GM12872 (cell line): Measurements from ENCODE around the gene SYT13.

ENCODE experiments used
- TF ChIP-seq, protein P1 (sequence below): IDR thresholded peaks from 3 replicates; pipeline ENCODE4 v1.5.1; 2011; ENCODE audit warnings: low read depth, mild to moderate bottlenecking, low read length, moderate library complexity; ENCODE audit not compliant: insufficient read depth

Gene SYT13

DNA sequence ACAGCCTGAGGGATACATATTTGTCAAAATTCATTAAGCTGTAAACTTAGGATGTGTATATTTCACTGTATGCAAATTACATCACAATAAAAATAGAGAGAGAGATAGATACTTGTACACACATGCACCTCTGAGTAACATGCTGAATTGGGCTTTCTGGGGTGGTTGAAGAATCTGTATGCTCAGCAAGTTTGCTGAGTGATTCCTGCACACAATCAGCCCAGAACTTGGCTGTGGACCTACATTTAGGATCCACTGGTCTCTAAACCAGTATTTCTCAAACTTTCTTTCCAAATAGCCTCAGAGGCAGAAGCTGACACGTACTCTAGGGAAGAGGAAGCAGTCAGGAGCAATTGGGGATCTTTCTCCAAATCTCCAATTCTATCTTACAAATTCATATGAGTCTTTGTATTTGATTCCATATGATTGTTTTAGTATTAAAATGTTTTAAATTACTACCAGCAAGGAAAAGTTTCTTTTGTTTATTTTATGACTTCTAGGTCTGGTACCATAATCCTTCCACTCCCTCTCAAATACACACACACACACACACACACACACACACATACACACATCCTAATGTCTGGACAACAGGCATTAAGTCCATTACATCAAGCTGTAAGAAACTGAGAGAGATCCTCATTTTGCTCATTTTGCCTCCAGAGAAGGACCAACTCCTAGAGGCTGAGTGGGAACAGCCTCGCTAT, 20.0 kb downstream of the SYT13 start:
- TF ChIP-seq, protein P1, sequence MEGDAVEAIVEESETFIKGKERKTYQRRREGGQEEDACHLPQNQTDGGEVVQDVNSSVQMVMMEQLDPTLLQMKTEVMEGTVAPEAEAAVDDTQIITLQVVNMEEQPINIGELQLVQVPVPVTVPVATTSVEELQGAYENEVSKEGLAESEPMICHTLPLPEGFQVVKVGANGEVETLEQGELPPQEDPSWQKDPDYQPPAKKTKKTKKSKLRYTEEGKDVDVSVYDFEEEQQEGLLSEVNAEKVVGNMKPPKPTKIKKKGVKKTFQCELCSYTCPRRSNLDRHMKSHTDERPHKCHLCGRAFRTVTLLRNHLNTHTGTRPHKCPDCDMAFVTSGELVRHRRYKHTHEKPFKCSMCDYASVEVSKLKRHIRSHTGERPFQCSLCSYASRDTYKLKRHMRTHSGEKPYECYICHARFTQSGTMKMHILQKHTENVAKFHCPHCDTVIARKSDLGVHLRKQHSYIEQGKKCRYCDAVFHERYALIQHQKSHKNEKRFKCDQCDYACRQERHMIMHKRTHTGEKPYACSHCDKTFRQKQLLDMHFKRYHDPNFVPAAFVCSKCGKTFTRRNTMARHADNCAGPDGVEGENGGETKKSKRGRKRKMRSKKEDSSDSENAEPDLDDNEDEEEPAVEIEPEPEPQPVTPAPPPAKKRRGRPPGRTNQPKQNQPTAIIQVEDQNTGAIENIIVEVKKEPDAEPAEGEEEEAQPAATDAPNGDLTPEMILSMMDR = no peak

DNA sequence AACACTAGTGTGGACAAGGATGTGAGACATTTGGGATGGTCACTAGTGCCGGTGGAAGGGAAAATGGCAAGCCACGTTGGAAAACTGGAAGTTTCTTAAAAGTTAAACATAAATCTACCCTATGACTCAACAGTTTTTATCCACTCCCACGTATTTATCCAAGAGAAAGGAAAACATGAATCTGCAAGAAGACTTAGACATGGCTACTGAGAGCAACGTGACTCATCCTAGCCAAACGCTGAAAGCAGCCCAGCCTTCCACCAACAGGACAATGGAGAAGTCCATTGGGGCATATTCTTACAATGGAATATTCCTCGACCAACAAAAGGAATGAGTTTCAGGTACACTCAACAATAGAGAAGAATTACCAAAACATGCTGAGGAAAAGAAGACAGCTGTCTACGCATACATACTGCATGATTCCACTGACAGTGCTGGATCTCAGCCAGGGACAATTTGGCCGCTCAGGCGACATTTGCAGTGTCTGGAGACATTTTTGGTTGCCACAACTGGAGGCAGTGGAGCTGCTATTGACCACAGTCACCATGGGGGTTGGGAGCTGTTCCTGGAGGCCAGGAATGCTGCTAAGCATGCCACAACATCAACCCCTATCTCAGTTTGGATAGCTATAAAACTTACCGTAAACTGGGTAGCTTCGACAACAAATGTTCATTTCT, 21.2 kb downstream of the SYT13 start:
- TF ChIP-seq, protein P1 = no peak

DNA sequence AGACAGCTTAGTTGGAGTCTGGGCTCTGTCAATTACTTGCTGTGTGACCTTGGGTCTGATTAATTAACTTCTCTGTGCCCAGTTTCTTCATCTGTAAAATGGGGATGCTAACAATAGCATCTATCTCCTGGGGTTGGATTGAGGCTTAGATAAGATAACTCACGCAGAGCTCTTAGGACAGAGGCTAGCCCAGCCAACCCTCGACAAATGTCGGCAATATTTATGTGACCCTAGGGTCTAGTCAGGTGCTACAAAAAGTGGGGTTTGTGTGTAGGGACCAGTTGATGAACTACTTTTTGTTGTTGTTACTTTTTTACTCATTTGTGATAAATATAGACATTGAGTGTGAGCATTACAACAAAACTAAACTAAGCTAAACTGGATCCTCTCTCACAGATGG, 22.4 kb downstream of the SYT13 start:
- TF ChIP-seq, protein P1 = no peak

DNA sequence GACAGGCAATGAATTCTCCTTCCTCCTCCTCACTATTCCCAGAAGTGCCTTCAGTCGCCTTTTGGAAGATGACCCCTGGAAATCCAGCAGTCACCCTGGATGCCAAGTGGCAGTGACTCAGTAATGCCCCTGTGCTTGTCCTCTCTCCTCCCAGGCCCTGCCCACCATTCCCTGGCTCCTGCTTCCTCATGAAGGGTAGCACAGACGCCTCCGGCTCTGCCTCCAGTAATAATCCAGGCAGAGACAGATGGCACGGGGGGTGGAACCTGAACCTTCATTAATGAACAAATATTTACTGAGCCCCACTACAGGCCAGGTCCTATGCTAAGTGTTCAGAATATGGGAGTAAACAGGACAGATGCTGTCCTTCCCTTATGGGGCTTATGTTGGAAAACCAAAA, 23.2 kb downstream of the SYT13 start:
- TF ChIP-seq, protein P1 = no peak

DNA sequence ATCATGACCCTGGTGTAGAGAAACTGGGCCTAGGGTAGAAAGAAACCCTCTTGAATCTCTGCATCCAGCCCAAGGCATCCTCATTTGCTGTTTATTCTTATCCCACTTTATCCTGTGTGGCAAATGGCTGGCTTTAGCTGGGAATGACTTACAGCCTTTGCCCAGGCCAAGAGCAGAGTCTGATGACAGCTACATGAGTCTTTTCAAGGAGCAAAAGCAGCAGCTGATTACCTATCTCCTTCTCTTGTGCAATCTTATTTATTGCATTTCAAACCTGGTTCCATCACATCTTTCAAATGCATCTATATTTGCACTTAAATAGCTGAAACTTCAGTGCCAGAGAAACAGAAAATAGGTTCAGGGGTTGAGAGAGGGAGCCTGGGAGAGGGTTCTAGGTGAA, 26.1 kb downstream of the SYT13 start:
- TF ChIP-seq, protein P1 = no peak

DNA sequence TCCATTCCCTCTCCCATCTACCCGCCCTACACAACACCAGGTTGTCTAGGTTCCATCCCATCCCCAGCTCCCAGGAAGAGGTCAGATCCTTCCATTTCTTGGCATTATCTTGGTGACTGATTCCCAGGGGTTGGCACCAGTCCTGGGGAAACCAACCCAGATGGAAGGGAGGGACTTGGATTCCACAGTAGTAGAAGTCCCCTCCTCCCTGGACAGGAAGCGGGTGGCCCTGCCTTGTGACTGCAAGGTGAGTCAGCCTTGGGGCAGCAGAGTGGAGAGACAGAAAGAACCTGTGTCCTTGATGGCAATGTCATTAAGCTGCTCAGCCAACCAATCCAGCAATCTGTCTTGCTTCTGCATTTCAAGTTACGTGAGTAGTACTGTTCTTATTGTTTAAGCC, 26.5 kb downstream of the SYT13 start:
- TF ChIP-seq, protein P1 = no peak

DNA sequence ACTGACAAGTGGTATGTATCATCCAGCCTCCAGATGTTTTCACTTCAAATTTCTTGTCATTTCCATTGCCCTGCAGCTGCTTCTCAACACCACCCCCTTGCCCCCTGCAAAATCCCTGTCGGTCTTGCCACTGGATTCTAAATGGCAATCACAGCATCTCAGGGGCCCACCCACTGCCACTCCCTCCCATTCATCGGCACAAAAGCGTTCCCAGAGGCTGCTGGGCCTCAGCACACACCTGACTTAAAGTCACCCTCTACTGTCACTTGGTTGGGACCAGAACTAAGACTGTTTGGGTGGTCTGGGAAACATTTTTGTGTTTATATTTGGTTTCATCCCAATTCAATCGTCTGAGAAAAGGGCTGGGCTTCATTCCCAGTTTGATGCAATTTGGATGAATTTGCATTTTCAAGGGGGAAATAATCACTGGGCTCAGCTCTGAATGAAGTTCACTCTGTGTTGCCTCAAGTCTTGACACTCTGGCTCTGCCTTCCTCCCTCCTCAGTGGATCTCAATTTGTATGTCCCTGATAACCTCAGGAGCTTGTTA, 27.1 kb downstream of the SYT13 start:
- TF ChIP-seq, protein P1 = no peak
